NCI-H524 treated with DMSO at 0.1 percent for 48 hours (cell line): ENCODE data around the gene OR10H5.
"Not testable (repeated sequence)": the region's sequence is repeated elsewhere in the genome, so short reads cannot be mapped to it uniquely, and the experiment has no call there.

Experiments
- DNase-seq: peaks from one replicate; lab custom pipeline; 2025; lab: John Stamatoyannopoulos, UW

OR10H5 gene, protein sequence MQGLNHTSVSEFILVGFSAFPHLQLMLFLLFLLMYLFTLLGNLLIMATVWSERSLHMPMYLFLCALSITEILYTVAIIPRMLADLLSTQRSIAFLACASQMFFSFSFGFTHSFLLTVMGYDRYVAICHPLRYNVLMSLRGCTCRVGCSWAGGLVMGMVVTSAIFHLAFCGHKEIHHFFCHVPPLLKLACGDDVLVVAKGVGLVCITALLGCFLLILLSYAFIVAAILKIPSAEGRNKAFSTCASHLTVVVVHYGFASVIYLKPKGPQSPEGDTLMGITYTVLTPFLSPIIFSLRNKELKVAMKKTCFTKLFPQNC

DNA sequence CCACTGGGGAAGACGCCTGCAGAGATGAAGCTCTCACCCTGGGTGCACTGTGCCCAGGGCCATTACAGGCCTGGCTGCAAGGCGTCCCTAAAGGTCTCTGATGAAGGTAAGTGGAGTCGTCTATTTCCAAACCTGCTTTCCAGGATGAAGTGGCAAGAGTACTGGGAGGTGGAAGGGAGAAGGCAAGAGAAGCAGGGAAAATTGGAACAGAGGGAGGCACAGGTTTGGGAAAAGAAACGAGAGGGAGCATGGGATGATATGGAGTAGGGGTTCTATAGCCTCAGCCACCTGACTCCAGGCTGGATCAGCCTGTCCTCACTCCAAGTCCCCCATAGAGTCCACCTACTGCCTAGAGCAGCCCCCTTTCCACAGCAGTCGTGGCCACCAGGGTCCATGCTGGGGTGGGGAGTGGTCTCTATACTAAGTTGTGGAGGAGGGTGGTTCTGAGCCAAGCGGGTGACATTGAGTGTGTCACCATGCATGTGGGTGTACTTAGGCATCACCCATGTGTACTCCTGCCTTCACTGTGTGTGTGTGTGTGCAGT, at the start of gene OR10H5:
Gene OR10H5, plus strand, starts transcription at position 51 of the 545 bp plus-strand sequence. CDS start 6,388 bp downstream, outside the sequence.
- DNase-seq = no peak

DNA sequence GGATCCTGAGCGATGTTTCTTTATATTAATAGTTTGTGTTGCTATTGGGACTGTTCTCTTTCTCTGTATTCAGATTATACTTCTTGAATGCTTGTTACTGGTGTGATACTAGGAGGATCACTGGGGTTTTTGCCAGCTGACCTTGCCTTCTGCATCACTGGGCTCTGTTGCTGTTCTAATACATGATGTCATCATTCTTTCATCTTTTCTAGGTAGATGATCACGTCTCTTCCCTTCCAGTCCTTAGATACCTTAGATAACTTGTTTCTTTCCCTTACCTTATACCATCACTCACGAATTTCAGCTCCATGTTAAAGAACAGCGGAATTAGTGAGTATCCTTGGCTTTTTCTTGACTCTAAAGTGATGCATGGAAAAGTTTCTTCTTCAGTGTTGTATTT, 49.7 kb upstream of the OR10H5 start, which contains the start of gene OR10H3:
Gene OR10H3, plus strand, starts transcription at position 264 of the 400 bp plus-strand sequence. CDS start 3,408 bp downstream, outside the sequence.
- DNase-seq = no peak

DNA sequence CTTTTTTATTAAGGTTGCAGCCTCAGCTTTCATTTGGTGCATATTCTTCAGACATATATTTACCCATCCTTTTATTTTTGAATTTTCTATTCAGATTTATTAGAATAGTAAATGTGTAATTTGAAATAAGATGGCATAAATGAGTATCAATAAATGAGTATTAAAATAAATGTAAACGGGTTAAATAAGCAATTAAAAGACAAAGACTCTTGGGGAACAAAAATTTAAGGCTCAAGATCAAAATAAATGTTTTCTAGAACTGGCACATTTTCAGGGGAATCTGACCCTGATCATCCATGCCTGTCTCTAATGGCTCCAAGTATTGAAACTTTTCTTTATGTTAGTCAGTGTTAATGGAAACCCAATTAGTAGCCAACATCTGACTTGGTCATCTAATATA, 46.7 kb upstream of the OR10H5 start:
- DNase-seq = no peak

DNA sequence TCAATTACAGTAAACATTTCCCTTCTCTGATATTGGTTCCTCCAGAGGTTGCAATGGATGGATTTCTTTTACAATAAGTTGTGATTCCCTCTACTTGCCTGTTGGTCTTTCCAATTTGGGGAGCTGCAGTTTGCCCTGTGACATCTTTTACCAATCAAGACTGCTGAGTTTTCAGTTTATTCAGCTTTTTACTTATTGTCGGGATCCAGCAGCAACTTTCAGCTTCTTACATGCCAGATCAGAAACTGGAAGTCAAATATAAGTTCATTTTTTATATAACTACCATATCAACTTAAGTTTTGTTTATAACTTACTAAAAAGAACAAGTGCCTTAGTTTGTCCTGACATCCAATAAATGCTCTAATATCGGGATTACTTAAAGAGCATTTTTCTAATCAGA, 39.2 kb upstream of the OR10H5 start:
- DNase-seq = no peak

DNA sequence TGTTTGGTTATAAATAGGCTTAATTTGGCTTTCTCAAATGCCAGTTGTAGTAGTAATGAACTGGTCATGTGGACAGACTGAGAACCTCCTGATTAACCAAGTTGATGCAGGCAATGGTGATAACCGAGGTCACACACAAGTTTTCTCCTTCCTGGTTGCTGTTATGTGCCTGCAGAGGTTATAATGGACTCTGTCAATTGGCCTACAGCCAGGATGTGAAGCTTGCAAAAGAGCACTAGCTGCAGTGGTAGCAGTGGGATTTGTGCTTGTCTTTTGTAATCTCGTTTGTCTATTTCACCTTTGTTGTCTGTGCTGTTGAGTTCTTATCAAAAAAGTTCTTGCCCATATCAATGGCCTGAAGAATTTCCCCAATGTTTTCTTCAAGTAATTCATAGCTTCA, 29.1 kb upstream of the OR10H5 start:
- DNase-seq = no peak

DNA sequence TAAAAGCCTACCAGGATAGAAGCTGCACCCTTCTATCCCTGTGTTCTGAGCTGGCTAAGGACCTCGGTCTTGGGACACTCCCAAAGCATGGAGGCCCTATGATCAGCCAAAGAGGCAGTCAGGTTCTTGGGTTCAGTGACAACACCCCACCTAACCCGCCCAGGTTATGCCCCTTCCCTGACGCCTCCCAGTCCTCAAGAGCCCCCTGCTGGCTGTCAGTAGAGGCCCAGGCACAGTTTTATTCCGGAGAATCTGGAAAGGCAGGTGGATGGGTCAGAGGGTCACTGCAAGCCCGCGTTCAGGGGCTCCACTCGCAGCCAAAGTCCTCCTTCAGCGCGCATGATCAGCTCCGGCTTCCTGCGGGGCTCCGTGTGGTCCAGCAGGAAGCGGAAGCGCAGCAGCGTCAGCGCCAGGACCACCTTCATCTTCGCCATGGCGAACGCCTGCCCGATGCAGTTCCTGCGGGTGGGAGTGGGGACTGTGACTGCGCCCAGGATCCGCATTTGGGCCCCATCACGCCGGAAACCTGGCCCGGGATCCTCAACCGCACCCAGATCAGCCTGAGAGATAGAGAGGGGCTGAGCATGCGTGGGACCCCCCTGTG, 27.4 kb upstream of the OR10H5 start:
- no peak for DNase-seq

DNA sequence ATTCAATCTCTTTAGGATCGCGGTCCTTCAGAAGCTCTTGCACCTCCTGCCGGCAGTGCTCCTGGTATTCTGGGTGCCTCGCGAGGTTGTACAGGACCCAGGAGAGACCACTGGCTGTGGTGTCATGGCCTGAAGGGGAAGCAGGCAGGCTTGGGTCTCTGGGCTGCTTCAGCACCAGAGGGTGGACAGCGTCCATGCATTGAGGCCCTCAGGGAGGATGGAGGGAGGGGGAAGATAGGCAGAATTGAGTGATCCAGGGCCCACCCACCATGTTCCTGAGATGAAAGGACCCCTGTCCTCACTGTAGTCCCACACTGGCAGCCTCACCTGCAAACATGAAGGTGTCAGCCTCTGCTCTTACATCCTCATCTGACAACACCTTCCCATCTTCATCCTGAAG, 17.9 kb upstream of the OR10H5 start:
- no peak for DNase-seq

DNA sequence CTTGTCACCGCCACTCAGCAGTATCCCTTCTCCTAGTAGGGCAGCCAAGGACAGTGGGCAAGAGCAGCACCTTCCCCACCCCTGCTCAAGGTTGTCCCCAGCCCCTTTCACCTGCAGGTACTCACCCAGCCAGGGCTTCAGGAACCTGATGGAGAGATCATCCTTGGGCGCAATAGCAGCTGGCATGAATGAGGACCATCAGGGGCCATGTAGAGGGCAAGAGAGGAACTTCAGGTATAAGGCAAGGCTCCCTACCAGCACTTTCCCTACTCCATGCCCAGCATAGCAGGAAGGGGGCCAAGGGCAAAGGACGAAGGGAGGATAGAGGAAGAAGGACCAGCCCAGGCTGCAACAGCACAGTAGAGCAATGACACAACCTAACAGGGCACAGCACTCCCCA, 13.3 kb upstream of the OR10H5 start:
- DNase-seq = not testable (repeated sequence)

DNA sequence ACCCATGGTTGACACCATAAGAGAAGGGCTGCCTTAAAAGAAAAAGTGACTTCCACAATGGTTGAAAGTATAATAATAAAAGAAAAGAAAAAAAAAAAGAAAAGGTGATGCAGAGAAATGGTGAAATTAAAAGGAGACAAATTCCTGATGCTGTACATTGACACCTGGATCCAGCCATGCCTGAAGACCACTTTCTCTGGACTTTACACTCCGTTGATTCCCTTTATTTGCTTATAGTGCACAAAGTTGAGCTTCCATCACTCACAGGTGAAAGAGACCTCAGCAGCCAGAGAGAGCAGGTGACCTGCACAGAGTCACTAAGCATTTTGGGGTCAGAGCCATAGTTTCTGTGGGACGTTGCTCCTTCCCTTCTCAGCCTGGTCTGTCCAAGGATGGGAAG, 12.2 kb upstream of the OR10H5 start:
- no peak for DNase-seq

DNA sequence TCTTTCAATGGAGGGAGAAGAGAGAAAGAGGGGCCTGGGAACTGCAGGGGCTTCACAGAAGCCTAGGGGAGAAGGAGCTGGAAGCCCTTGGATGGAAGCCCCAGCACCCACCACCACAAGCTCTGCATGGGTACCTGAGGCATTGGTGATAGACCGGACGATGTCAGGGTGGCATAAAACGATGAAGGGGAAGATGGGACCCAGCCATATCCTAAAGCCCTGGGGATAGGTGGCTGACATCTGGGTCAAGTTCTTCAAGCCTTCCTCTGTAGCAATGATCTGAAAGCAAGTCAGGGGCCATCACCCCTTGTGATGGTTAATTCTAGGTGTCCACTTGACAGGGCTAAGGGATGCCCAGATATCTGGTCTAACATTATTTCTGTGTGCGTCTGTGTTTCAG, 11.2 kb upstream of the OR10H5 start:
- DNase-seq = no peak

DNA sequence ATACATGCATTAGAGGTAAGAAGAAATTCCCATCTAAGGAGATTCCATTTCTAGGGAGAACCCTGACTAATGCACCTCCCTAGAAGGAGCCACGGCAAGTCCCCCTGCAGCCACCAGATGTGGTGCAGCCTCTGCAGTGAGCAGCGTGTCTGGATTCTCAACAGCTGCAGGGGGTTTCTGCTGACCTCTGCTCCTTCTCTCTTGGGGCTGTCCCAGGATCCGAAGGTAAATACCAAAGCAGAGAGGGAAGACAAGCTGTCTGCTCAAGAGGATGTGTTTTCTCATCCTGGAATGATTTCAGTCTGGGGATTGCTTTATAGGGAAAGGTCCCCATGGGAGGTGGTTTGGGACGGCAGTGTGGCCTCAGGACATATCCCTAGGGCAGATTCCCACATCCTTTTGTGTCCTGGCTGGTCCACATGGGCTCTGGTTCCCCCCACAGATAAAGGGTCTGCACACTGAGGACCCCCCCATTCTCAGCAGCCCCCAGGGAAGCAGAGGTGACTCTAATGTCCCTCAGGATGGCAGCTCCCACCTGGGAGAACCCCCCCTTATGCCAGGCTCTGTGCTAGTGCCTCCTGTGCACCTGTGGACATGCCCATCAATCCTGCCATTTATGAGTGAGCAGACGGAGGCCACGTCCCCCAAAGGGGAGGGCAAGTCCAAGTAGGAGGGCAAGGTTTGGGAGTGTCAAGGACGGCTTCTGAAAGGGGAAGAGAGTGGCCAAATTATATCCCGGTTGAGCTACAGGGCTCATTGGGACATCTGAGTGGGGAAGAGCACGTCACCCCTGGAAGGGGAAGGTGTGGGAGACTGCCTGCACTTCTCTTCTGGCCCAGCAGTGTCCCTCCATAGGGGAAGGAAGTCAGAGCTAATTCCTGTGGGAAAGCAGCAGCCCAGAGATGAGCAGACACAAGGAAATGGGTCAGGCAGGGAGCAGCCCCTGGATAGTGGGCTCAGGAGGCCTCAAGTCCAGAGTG, 10.2 kb upstream of the OR10H5 start:
- DNase-seq = no peak

DNA sequence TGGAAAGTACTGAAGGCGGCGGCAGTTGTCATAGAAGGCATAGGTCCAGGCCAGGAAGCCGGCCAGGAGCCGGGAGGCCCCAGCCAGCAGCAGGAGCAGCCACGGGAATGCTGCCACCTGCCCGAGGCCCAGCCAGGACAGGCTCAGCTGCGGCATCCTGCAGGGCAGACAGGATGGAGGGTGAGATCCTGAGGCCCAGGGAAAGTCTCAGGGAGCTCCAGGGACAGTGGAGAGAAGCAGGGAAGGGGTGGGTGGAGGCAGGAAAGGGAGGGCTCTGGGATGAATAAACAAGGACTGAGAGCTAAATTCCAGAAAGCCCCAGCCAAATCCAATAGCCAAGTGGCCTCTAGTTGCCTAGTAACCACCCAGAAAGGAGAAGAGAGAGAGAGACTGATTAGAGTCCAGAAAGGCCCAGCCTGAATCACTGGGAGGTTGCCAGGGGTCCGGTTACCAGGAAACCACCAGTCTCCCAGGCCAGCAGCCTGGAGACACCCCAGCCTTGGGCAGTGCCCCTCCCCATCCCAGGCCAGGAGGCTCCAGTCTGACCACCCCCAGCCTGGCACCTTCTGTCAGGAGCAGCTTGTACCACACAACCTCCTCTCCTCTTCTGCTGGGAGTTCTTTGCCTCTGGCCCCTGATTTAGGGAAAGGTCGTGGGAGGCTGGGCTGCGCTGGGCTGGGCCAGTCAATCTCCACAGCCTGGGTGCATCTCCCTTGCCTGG, 7.5 kb upstream of the OR10H5 start:
- no peak for DNase-seq

DNA sequence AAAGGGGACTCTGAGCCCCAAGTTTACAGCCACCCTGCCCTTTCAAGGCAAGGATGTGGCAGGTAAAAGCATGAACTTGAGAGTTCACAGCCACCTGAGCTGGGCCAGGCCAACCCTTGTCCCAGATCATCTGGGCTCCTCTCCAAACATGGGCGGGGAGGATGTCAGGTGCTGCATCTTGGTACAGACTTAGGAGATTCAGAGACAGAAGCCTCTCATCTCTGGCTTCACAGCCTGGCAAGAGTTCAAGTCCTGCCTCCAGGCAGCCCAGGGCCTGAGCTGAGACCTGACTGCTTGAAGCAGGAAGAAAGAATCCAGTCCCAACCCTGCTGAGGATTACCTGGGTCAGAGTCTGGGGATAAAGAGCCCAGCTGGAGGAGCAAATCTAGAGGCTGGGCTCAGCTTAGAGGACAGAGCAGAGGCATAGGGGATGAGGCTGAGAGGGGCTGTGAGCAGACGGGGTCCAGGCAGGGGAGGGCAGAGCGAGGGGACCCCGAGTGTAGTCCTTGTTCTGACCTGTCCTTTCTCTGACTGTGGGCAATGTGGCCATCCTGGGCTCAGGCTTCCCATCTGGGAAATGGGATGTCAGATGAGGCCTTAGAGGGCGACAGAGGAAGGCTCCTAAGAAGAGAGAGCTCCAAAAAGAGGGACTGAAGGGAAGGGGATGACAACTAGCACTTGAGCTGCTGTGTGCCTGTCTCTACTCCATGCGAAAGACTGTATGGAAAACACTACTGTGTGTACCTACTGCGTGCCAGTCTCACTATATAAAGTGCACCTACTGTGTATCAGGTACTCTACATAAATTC, 6.6 kb upstream of the OR10H5 start:
- no peak for DNase-seq

DNA sequence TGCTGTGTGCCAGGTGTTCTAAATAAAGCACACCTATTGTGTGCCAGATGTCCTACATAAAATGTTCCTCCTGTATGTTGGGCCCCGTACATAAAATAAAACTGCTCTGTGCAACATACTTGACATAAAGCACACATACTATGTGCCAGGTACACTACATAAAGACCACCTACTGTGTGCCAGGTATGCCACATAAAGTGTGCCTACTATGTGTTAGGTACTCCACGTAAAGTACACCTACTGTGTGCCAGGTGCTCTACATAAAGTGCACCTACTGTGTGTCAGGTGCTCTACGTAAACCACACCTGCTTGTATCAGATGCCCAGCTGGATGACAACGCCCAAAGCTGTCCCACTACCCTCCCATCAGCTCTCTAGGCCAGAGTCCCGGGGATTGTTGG, 5.8 kb upstream of the OR10H5 start:
- no peak for DNase-seq

DNA sequence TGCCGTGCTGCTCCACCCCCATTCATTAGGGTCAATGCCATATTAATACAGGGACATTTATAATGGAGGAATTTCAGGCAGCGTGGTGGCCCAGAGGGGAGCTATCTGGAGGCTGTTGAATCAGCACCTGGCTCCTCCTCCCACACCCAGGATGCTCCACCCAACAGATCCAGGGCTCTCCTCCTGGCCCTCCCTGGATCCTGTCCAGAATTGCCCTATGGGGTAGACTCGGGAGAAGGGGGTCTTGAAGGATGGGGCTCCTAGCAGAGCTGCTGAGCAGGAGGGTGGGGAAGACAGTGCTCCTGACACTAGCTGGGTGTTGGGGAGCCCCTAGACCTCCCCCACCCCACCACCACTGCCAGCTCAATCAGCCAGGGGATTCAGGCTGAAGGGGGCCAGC, 5.2 kb upstream of the OR10H5 start:
- no peak for DNase-seq

DNA sequence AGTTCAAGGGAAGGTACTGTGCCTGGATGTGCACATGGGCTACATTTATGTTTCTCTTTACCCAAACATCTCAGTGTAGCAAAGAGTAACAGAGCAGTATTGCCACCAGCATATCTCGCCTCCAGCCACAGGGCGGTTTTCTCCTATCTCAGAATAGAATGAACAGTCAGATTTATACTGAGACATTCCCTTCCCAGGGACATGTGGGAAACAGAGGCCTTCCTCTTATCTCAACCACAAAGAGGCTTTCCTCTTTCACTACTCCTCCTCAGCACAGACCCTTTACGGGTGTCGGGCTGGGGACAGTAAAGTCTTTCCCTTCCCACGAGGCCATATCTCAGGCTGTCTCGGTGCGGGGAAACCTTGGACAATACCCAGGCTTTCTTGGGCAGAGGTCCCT, 4.6 kb upstream of the OR10H5 start:
- DNase-seq = not testable (repeated sequence)

DNA sequence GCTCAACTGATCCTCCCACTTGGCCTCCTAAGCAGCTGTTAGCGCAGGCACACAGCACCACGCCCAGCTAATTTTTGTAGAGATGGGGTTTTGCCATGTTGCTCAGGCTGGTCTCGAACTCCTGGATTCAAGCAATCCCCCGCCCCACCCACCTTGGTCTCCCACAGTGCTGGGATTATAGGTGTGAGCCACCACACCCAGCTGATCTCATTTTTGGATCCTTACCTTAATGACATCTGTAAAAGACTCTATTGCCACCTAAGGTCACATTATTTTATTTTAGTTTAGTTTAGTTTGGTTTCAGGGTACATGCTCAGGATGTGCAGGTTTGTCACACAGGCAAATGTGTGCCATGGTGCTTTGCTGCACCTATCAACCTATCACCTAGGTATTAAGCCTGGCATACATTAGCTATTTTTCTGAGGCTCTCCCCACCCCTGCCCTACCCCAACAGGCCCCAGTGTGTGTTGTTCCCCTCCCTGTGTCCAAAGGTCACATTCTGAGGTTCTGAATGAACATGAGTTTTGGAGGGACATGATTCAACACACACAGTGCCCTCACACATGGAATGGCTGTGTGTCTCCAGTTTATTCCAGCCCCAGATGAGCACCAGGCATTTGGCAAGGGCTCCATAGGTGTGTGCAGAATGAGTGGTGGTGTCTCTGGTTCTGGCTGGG, 1.3 kb downstream of the OR10H5 start:
- DNase-seq = no peak

DNA sequence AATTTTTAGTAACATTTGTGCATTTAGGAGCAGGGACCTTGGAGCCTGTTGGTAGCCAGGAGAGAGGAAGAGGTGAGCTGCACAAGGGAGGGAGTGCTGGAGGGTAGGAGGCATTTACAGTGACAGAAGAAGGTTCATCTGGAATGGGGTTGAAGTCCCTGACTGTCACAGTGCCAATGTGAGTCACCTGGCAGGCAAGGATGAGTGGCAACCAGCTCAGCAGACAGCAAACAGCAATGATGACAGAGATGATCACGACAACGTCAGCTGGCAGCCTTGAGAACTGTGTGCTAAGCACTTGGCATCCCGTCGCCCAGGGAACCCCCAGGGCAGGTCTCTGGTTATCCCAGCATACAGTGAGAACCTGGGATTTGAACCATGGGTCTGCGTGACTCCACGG, 2.6 kb downstream of the OR10H5 start:
- no peak for DNase-seq

DNA sequence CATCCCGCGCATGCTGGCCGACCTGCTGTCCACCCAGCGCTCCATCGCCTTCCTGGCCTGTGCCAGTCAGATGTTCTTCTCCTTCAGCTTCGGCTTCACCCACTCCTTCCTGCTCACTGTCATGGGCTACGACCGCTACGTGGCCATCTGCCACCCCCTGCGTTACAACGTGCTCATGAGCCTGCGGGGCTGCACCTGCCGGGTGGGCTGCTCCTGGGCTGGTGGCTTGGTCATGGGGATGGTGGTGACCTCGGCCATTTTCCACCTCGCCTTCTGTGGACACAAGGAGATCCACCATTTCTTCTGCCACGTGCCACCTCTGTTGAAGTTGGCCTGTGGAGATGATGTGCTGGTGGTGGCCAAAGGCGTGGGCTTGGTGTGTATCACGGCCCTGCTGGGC, 6.8 kb downstream of the OR10H5 start:
- DNase-seq = not testable (repeated sequence)

DNA sequence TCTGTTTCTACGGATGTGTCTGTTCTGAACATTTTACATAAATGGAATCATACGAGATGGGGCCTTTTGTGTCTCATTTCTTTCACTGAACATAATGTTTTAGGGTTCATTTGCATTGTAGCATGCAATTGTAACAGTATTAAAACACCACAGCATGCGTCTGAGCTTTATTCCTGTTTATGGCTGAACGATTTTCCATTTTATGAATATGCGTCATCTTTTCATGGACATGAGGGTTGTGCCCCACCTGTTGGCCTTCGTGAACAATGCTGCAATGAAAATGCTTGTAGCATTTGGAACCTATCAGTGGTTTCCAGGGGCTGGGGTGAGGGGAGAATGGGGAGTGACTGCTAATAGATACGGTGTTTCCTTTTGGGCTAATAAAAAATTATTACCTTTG, 22.9 kb downstream of the OR10H5 start:
- no peak for DNase-seq
